GM12874 (cell line): ENCODE results near the gene DYNC1LI1.

Source experiments
- CTCF ChIP-seq: IDR thresholded peaks from 2 replicates; pipeline ENCODE4 v1.5.1; 2011; ENCODE audit warnings: low read depth, mild to moderate bottlenecking, control low read depth, low read length, moderate library complexity; ENCODE audit not compliant: insufficient read depth

The DYNC1LI1 gene

GRCh38 chr3:32552013-32552412, 18.6 kb downstream of the DYNC1LI1 start:
- TF ChIP-seq CTCF = no peak

- no peak for TF ChIP-seq CTCF
These were observed 19.2 kb downstream of the DYNC1LI1 start for GRCh38 chr3:32551496-32551895.

GRCh38 chr3:32551087-32551486, 19.6 kb downstream of the DYNC1LI1 start:
- TF ChIP-seq CTCF = no peak

GRCh38 chr3:32545305-32545704, 25.4 kb downstream of the DYNC1LI1 start:
- no peak for TF ChIP-seq CTCF

- no peak for TF ChIP-seq CTCF
These were observed 25.8 kb downstream of the DYNC1LI1 start for GRCh38 chr3:32544894-32545293.

GRCh38 chr3:32542807-32543206, 27.9 kb downstream of the DYNC1LI1 start:
- TF ChIP-seq CTCF = no peak

- TF ChIP-seq CTCF = no peak
These were observed 29.8 kb downstream of the DYNC1LI1 start for GRCh38 chr3:32540899-32541298.

- no peak for TF ChIP-seq CTCF
These were observed 38.2 kb downstream of the DYNC1LI1 start for GRCh38 chr3:32532434-32532833.
